Measurements from ENCODE around the gene SMIM32.

The SMIM32 gene

GRCh38 chr5:136192526-136193321 is at the start of gene SMIM32:
SMIM32 (minus strand) TSS chr5:136193162; CDS start chr5:136192524, 638 bp downstream.
- in situ Hi-C loops (cut with MboI; ENCODE audit: low sequenced_read_pairs) = no loop called here

DNA sequence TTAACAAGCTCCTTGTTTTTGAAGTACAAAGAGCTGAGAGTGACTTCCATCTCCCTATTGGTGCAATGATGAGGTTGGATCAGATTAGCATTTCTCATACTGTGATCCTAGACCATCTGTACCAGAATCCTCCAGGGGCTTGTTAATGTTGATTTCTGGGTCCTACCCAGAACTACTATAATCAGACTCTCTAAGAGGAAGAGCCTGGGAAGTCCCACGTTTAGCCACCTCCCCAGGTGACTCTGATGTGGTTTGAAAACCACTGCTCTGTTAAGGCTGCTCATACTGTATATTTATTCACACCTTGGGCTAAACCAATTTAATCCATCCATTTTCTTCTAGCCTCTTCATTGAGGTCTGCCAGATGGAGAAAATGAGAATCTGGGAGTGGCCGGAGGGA is 49.6 kb upstream of the SMIM32 start:
- in situ Hi-C loops (cut with MboI; ENCODE audit: low sequenced_read_pairs) = no loop called here

GRCh38 chr5:136242136-136242535 is 49.2 kb upstream of the SMIM32 start:
- in situ Hi-C loops (cut with MboI; ENCODE audit: low sequenced_read_pairs) = no loop called here

- in situ Hi-C loops (cut with MboI; ENCODE audit: low sequenced_read_pairs) = no loop called here
Observed at GRCh38 chr5:136240894-136241293, 47.9 kb upstream of the SMIM32 start.

- in situ Hi-C loops (cut with MboI; ENCODE audit: low sequenced_read_pairs) = no loop called here
Observed at GRCh38 chr5:136236479-136237083, 43.6 kb upstream of the SMIM32 start.

GRCh38 chr5:136235321-136235720 is 42.4 kb upstream of the SMIM32 start:
- in situ Hi-C loops (cut with MboI; ENCODE audit: low sequenced_read_pairs) = no loop called here

GRCh38 chr5:136232316-136232715 is 39.4 kb upstream of the SMIM32 start:
- in situ Hi-C loops (cut with MboI; ENCODE audit: low sequenced_read_pairs) = no loop called here

DNA sequence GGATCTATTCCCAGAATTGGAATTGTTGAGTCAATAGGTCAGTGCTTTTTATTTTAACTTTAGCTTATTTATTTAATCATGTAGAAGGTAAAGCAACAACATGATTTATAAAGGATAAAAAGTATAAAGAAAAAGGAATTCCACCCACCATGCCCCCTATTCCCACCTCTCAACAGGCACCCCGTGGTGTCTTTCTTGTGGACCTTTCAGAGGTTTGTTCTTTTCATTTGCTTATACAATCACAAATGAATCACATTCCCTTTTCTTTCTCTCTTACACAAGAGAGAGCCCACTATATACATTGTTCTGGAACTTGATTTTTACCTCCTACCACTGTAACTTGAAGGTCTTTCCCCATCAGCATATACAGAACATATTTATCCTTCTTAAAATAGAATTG is 37.2 kb upstream of the SMIM32 start:
- in situ Hi-C loops (cut with MboI; ENCODE audit: low sequenced_read_pairs) = no loop called here

GRCh38 chr5:136228136-136228757 is 35.3 kb upstream of the SMIM32 start:
- in situ Hi-C loops (cut with MboI; ENCODE audit: low sequenced_read_pairs) = no loop called here

DNA sequence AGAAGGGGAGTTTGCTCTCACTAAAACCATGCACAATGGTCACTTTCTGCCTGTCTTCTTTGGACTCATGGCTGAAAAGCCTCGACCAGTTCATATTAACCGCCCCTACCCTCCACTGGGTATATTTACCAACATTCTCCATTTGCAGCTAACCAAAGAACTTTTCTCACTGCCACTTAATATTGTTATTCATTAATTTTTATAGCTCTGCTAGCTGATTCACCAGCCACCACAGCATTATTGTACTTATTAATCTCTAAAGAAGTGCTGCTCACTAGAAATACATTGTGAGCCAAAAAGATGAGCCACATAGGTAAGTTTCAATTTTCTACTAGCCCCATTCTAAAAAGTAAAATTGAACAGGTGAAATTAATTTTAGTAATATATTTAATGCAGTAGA is 33.4 kb upstream of the SMIM32 start:
- in situ Hi-C loops (cut with MboI; ENCODE audit: low sequenced_read_pairs) = no loop called here

DNA sequence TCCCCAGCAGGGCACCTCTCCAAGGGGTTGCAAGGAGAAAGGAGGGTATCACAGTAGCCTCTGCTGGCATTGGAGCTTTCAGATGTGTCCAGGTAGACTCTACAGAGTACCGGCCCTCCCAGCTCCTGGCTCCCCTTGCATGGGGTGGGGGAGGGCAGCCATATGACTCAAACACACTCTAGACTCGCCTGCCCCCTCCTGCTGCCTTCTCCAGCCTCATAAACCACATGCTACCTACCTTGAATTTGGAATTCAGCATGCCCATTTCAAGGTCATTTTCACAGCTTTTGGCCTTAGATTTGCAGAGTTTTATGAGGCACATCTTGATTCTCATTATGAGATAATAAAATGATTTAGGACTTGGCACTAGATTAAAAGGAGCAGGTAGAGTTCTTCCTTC is 32.8 kb upstream of the SMIM32 start:
- in situ Hi-C loops (cut with MboI; ENCODE audit: low sequenced_read_pairs) = no loop called here

DNA sequence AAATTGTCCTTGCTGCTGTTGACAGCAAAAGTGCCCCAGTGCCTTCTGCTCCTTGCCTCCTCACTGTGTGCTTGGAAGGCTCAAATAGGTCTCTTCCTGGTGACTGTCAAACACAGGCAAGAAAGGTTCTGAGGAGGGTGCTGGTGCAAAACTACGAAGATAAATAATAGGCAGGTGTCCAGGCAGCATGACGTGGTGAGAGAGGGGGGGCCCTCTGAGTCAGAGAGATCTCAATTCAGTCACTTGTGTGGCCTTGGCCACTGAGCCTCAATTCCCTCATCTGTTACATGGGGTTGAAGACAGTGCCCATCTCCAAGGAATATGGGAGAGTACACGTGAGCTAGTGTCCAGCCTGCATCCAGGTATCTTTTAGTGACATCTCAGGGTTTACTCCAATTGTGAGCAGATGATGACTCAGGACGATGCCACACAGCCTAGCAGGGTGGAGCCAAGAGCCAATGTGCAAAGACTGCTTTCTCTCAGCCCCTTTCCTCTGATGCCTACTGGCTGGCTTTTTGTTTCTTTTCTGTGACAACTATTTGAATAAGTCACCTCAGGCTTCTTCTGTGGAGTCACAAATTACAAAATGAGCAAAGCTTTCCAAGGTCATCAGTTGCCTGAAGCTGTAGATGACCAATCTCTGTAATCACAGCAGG is 29.7 kb upstream of the SMIM32 start:
- in situ Hi-C loops (cut with MboI; ENCODE audit: low sequenced_read_pairs) = loop anchor here (25.0 kb wide), 1 partner anchor 335 kb away; the partner anchor contains the start of gene IL9

GRCh38 chr5:136221340-136221739 is 28.4 kb upstream of the SMIM32 start:
- in situ Hi-C loops (cut with MboI; ENCODE audit: low sequenced_read_pairs) = loop anchor here (25.0 kb wide), 1 partner anchor 334 kb away; the partner anchor contains the start of gene IL9

GRCh38 chr5:136216230-136216629 is 23.3 kb upstream of the SMIM32 start:
- in situ Hi-C loops (cut with MboI; ENCODE audit: low sequenced_read_pairs) = loop anchor here (25.0 kb wide), 1 partner anchor 329 kb away; the partner anchor contains the start of gene IL9

- in situ Hi-C loops (cut with MboI; ENCODE audit: low sequenced_read_pairs) = loop anchor here (25.0 kb wide), 1 partner anchor 329 kb away; the partner anchor contains the start of gene IL9
Observed at GRCh38 chr5:136215812-136216211, 22.9 kb upstream of the SMIM32 start.

DNA sequence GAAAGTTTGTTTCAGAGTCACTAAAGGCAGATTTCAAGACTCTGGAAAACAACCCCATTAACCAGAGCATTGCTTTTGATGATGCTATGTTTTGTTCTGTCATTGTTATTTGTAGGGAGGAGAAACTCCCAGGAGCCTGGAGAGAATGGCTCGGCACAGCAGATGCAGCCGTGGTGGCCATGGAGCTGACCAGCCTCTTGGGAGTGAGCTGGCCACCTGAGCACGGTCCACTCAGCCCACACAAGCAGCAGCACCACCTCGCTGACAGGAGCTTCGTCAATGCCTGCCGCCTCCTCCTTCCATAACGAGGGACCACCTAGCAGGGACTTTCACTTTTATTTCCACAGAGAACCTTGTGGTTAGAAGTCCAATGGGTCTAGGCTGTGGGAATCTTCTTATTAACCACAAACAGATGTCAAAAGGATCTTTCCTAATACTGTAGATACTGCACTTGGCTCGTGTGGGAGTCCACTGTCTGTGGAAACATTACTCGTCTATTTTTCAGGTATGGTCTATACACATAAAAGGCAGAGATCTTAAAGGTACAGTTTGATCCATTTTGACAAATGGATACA is 21.0 kb upstream of the SMIM32 start:
- in situ Hi-C loops (cut with MboI; ENCODE audit: low sequenced_read_pairs) = loop anchor here (25.0 kb wide), 1 partner anchor 327 kb away; the partner anchor contains the start of gene IL9

- in situ Hi-C loops (cut with MboI; ENCODE audit: low sequenced_read_pairs) = loop anchor here (25.0 kb wide), 1 partner anchor 325 kb away; the partner anchor contains the start of gene IL9
Observed at GRCh38 chr5:136212252-136212721, 19.3 kb upstream of the SMIM32 start.

GRCh38 chr5:136211282-136212040 is 18.5 kb upstream of the SMIM32 start:
- in situ Hi-C loops (cut with MboI; ENCODE audit: low sequenced_read_pairs) = loop anchor here (25.0 kb wide), 1 partner anchor 324 kb away; the partner anchor contains the start of gene IL9

DNA sequence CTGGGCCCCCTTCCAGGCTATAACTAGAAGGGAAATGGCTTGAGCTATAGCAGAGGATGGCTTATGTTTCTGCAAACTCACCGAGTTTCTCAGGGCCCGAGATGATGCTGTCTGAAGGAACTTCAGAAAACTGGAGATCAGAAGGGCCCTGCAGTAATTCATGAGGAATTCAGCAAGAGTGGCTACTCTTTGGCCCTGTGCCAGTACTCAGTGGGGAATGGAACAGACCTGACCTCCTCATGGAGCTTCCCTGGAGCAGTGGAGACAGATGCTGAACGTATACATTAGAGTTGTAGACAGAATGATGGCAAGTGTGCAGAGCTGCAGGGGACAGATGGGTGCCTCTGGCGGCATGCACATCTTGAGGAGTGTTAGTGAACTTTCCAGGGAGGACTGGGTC is 17.3 kb upstream of the SMIM32 start:
- in situ Hi-C loops (cut with MboI; ENCODE audit: low sequenced_read_pairs) = loop anchor here (25.0 kb wide), 1 partner anchor 323 kb away; the partner anchor contains the start of gene IL9
